Neuronal stem cell (in vitro differentiated cells): ENCODE measurements around the gene RBM43.

ENCODE experiments used
- DNase-seq: peaks from one replicate; pipeline ENCODE4 v3.0.0-alpha.2; 2013; ENCODE audit warnings: low spot score
- H2AFZ ChIP-seq: one replicate; pipeline ENCODE4 v1.6.1; 2013; ENCODE audit warnings: mild to moderate bottlenecking, low read length, inconsistent platforms
- H2AK5ac ChIP-seq: 2 replicates; pipeline ENCODE4 v1.6.1; 2013; ENCODE audit warnings: low read depth, mild to moderate bottlenecking, inconsistent platforms, low read length, moderate library complexity, mixed read lengths
- H2BK120ac ChIP-seq: 2 replicates; pipeline ENCODE4 v1.6.1; 2013; ENCODE audit warnings: low read depth, mild to moderate bottlenecking, inconsistent platforms, low read length, moderate library complexity, mixed read lengths
- H2BK12ac ChIP-seq: one replicate; pipeline ENCODE4 v1.6.1; 2013; ENCODE audit warnings: low read length, inconsistent platforms
- H2BK15ac ChIP-seq: 2 replicates; pipeline ENCODE4 v1.6.1; 2013; ENCODE audit warnings: mild to moderate bottlenecking, low read length, inconsistent platforms, mixed read lengths
- H2BK5ac ChIP-seq: one replicate; pipeline ENCODE4 v1.6.1; 2013; ENCODE audit warnings: inconsistent platforms, mild to moderate bottlenecking, low read length, moderate library complexity
- H3K14ac ChIP-seq: one replicate; pipeline ENCODE4 v1.6.1; 2013; ENCODE audit warnings: low read length, inconsistent platforms
- H3K18ac ChIP-seq: 2 replicates; pipeline ENCODE4 v1.6.1; 2013; ENCODE audit warnings: low read length, inconsistent platforms
- H3K23ac ChIP-seq: 2 replicates; pipeline ENCODE4 v1.6.1; 2013; ENCODE audit warnings: low read depth, mild to moderate bottlenecking, mixed read lengths, low read length, inconsistent platforms; ENCODE audit not compliant: poor library complexity
- H3K27ac ChIP-seq: replicated peaks from 3 replicates; pipeline ENCODE4 v1.5.1; 2013; ENCODE audit warnings: low read length, inconsistent platforms
- H3K27me3 ChIP-seq, 3 experiments: 2 replicates each; pipeline ENCODE4 v1.6.1; 2013; ENCODE audit warnings: low read length in 3 of 3, mild to moderate bottlenecking in 2 of 3, inconsistent platforms in 1 of 3, low read depth in 1 of 3, mixed read lengths in 1 of 3, moderate library complexity in 1 of 3; ENCODE audit not compliant: control insufficient read depth in 3 of 3, insufficient read depth in 3 of 3
- H3K36me3 ChIP-seq, 2 donors: replicated peaks in 1 of 2; 2 replicates each; pipeline ENCODE4 v1.6.1; 2013; ENCODE audit warnings: low read length in 2 of 2; ENCODE audit not compliant: control insufficient read depth in 2 of 2, insufficient read depth in 2 of 2
- H3K4ac ChIP-seq: 2 replicates; pipeline ENCODE4 v1.6.1; 2013; ENCODE audit warnings: inconsistent platforms, mild to moderate bottlenecking, low read length, moderate library complexity
- H3K4me1 ChIP-seq, 2 donors: 1 replicate in 1 of 2; 2 replicates in 1 of 2; pipeline ENCODE4 v1.6.1; 2013; ENCODE audit warnings: low read length in 2 of 2, low read depth in 1 of 2; ENCODE audit not compliant: control insufficient read depth in 2 of 2, insufficient read depth in 1 of 2
- H3K4me2 ChIP-seq: one replicate; pipeline ENCODE4 v1.6.1; 2013; ENCODE audit warnings: mild to moderate bottlenecking, low read length, inconsistent platforms; ENCODE audit not compliant: insufficient read depth, poor library complexity, severe bottlenecking
- H3K4me3 ChIP-seq, 2 donors: 2 replicates each; pipeline ENCODE4 v1.5.1; 2013; ENCODE audit warnings: low read length in 2 of 2, mild to moderate bottlenecking in 2 of 2, inconsistent platforms in 1 of 2, moderate library complexity in 1 of 2
- H3K79me1 ChIP-seq: one replicate; pipeline ENCODE4 v1.6.1; 2013; ENCODE audit warnings: low read depth, mild to moderate bottlenecking, inconsistent platforms, low read length, moderate library complexity
- H3K9ac ChIP-seq: one replicate; pipeline ENCODE4 v1.6.1; 2013; ENCODE audit warnings: mild to moderate bottlenecking, low read depth, low read length, inconsistent platforms; ENCODE audit not compliant: poor library complexity
- H3K9me3 ChIP-seq, 2 donors: replicated peaks in 1 of 2; 2 replicates each; pipeline versions ENCODE3 to v1.6.1; 2013; ENCODE audit warnings: low read length in 2 of 2, mild to moderate bottlenecking in 2 of 2, inconsistent platforms in 1 of 2, low read depth in 1 of 2, mixed read lengths in 1 of 2, moderate library complexity in 1 of 2; ENCODE audit not compliant: control insufficient read depth in 2 of 2, insufficient read depth in 1 of 2
- H4K8ac ChIP-seq: one replicate; pipeline ENCODE4 v1.6.1; 2013; ENCODE audit warnings: low read depth, mild to moderate bottlenecking, inconsistent platforms, low read length, moderate library complexity
- H4K91ac ChIP-seq: one replicate; pipeline ENCODE4 v1.6.1; 2013; ENCODE audit warnings: low read length, low read depth, mild to moderate bottlenecking, inconsistent platforms; ENCODE audit not compliant: poor library complexity
- WGBS, 2 donors: extraction: QIAGEN DNeasy Blood & Tissue Kit; methylation state at CpG; one replicate each; pipeline ENCODE4 v1.1.7; 2013; ENCODE audit warnings: missing lambda C conversion rate in 2 of 2, mixed read lengths in 1 of 2; ENCODE audit not compliant: insufficient read length in 2 of 2, insufficient replicate concordance in 1 of 2; ENCODE audit errors: extremely low coverage in 2 of 2; 5-methylcytosine and 5-hydroxymethylcytosine counted together

RBM43 gene

GRCh38 chr2:151258121-151258520 is 3.5 kb downstream of the RBM43 start:
- H4K91ac ChIP-seq, result no peak overlapping the region
- H2AK5ac ChIP-seq, result no peak overlapping the region
- no peak overlapping the region for H2BK12ac ChIP-seq
- H3K27me3 ChIP-seq, result no peaks in the 10 kb centered on the region
- no peak overlapping the region for H3K27ac ChIP-seq
- H3K23ac ChIP-seq, result no peak overlapping the region
- no peaks in the 10 kb centered on the region for H3K79me1 ChIP-seq
- DNase-seq, result no peak
- H4K8ac ChIP-seq, result no peak overlapping the region
- H2AFZ ChIP-seq, result no peak overlapping the region
- no peak overlapping the region for H3K4me3 ChIP-seq
- H3K14ac ChIP-seq, result no peak overlapping the region
- no peak overlapping the region for H3K4ac ChIP-seq
- no CpG with 5 or more reads among the region's 3 CpGs for WGBS, 2 donors
- peaks cover 0 to 2% of the 10 kb centered on the region in 2 donors for H3K4me1 ChIP-seq
- H3K36me3 ChIP-seq, result no peaks in the 10 kb centered on the region
- H2BK5ac ChIP-seq, result no peak overlapping the region
- H2BK120ac ChIP-seq, result no peak overlapping the region
- H3K18ac ChIP-seq, result no peak overlapping the region
- no peaks in the 10 kb centered on the region for H3K9me3 ChIP-seq
- H2BK15ac ChIP-seq, result no peak overlapping the region
- no peak overlapping the region for H3K9ac ChIP-seq
- no peak overlapping the region for H3K4me2 ChIP-seq

- Histone ChIP-seq H2BK120ac (no peak overlapping the region), H3K4me1 (no peaks in the 10 kb centered on the region), H2BK5ac (no peak overlapping the region), H3K4me3 (no peak overlapping the region), H3K4me2 (no peak overlapping the region), H3K79me1 (no peaks in the 10 kb centered on the region), H3K14ac (no peak overlapping the region), H3K27me3 (no peaks in the 10 kb centered on the region), H2AK5ac (no peak overlapping the region), H3K9me3 (no peaks in the 10 kb centered on the region), H2BK15ac (no peak overlapping the region), H3K36me3 (peaks cover 0 to 2% of the 10 kb centered on the region in 2 donors), H2AFZ (no peak overlapping the region), H3K27ac (no peak overlapping the region), H2BK12ac (no peak overlapping the region), H4K91ac (no peak overlapping the region), H3K9ac (no peak overlapping the region), H3K23ac (no peak overlapping the region), H4K8ac (no peak overlapping the region), H3K18ac (no peak overlapping the region), H3K4ac (no peak overlapping the region)
- no peak for DNase-seq
- WGBS, 2 donors, result no CpG with 5 or more reads among the region's 1 CpG
Measured at GRCh38 chr2:151252646-151253045, 9.0 kb downstream of the RBM43 start.

GRCh38 chr2:151251012-151251411 is 10.7 kb downstream of the RBM43 start:
- Histone ChIP-seq H4K91ac (no peak overlapping the region), H3K4ac (no peak overlapping the region), H2BK12ac (no peak overlapping the region), H2BK5ac (no peak overlapping the region), H3K36me3 (peaks cover 0 to 2% of the 10 kb centered on the region in 2 donors), H3K9ac (no peak overlapping the region), H3K79me1 (no peaks in the 10 kb centered on the region), H3K4me2 (no peak overlapping the region), H3K23ac (no peak overlapping the region), H4K8ac (no peak overlapping the region), H2AFZ (no peak overlapping the region), H3K14ac (no peak overlapping the region), H3K18ac (no peak overlapping the region), H3K27ac (no peak overlapping the region), H2AK5ac (no peak overlapping the region), H3K4me1 (no peaks in the 10 kb centered on the region), H2BK120ac (no peak overlapping the region), H3K27me3 (no peaks in the 10 kb centered on the region), H3K9me3 (no peaks in the 10 kb centered on the region), H2BK15ac (no peak overlapping the region), H3K4me3 (no peak overlapping the region)
- WGBS, 2 donors, result no CpG with 5 or more reads among the region's 1 CpG
- no peak for DNase-seq

GRCh38 chr2:151247432-151247831 is 14.2 kb downstream of the RBM43 start:
- no peak overlapping the region for H3K4ac ChIP-seq
- H2AK5ac ChIP-seq, result no peak overlapping the region
- H4K91ac ChIP-seq, result no peak overlapping the region
- no peak for DNase-seq
- H3K27ac ChIP-seq, result no peak overlapping the region
- H3K14ac ChIP-seq, result no peak overlapping the region
- H4K8ac ChIP-seq, result no peak overlapping the region
- H2BK120ac ChIP-seq, result no peak overlapping the region
- H3K9me3 ChIP-seq, result no peaks in the 10 kb centered on the region
- H3K4me1 ChIP-seq, result no peaks in the 10 kb centered on the region
- no peak overlapping the region for H2AFZ ChIP-seq
- peaks cover 0 to 2% of the 10 kb centered on the region in 2 donors for H3K36me3 ChIP-seq
- H3K18ac ChIP-seq, result no peak overlapping the region
- H2BK15ac ChIP-seq, result no peak overlapping the region
- no peaks in the 10 kb centered on the region for H3K79me1 ChIP-seq
- no peak overlapping the region for H2BK5ac ChIP-seq
- no peak overlapping the region for H3K4me2 ChIP-seq
- no peak overlapping the region for H2BK12ac ChIP-seq
- H3K9ac ChIP-seq, result no peak overlapping the region
- no peak overlapping the region for H3K23ac ChIP-seq
- no peak overlapping the region for H3K4me3 ChIP-seq
- no peaks in the 10 kb centered on the region for H3K27me3 ChIP-seq
